Parathyroid adenoma (tissue), 2 donors: ENCODE results near the gene CASTOR2.
"Not testable (repeated sequence)": the region's sequence is repeated elsewhere in the genome, so short reads cannot be mapped to it uniquely, and the experiment has no call there.

Experiments used
- H2AFZ ChIP-seq: fragments of 300-600 bp; sonication (generic); one replicate; pipeline ENCODE4 v1.7.0; 2017; ENCODE audit warnings: antibody characterized with exemption, mild to moderate bottlenecking
- H3K27ac ChIP-seq: fragments of 300-600 bp; sonication (generic); one replicate; pipeline ENCODE4 v1.7.0; 2017
- H3K27me3 ChIP-seq: fragments of 300-600 bp; sonication (generic); one replicate; pipeline ENCODE4 v1.7.0; 2017; ENCODE audit warnings: low read length; ENCODE audit not compliant: control insufficient read depth, insufficient read depth
- H3K36me3 ChIP-seq: fragments of 300-600 bp; sonication (generic); one replicate; pipeline ENCODE4 v1.7.0; 2017; ENCODE audit warnings: low read length; ENCODE audit not compliant: control insufficient read depth, insufficient read depth
- H3K4me1 ChIP-seq: fragments of 300-600 bp; sonication (generic); one replicate; pipeline ENCODE4 v1.7.0; 2017; ENCODE audit warnings: control low read depth
- H3K4me2 ChIP-seq: fragments of 300-600 bp; sonication (generic); one replicate; pipeline ENCODE4 v1.7.0; 2017; ENCODE audit warnings: low read length
- H3K4me3 ChIP-seq: fragments of 300-600 bp; sonication (generic); one replicate; pipeline ENCODE4 v1.7.0; 2017; ENCODE audit warnings: low read depth, low read length
- H3K79me2 ChIP-seq: fragments of 300-600 bp; sonication (generic); one replicate; pipeline ENCODE4 v1.7.0; 2017; ENCODE audit warnings: control low read depth
- H3K9ac ChIP-seq: fragments of 300-600 bp; sonication (generic); one replicate; pipeline ENCODE4 v1.7.0; 2017; ENCODE audit warnings: mild to moderate bottlenecking
- H3K9me3 ChIP-seq: fragments of 300-600 bp; sonication (generic); one replicate; pipeline ENCODE4 v1.7.0; 2017; ENCODE audit warnings: low read length; ENCODE audit not compliant: control insufficient read depth
- donor health status: primary hyperparathyroidism.

Gene CASTOR2

DNA sequence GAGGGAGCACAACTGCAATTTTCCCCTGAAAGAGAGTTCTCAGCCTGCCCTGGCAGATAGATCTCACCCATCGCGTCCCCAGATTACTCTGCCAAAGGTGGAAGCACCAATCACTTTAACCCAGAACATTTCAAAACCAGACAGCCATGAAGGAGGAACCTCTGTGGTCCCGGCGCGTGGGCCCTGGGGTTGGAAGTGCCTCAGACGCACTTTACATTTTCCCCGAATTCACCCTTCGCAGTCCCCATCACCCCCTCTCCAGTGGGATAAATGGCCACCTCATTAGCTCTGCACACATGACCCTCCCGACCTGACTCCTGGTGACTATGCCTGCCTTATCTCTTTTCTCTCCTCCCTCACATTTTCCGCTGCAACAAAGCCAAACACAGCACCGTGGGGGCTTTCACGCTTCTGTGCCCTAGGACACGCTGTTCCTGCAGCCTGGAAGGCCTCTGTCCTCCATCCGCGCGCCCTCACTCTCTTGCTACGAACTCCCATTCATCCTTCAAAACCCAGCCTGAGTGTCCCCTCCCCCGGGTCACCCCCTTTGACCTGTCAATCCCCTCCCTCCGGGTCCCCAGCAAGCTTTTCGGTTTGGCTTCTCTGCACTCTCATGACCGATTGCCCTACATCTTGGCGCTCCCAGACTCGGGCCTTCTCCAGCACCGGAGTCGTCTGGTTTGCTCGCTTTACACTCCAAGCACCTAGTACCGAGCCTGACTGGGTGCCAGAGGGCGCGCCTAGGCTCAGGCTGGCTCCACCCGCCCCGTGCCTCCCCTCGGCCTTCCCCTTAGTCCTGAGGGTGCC is 598 bp upstream of the CASTOR2 start:
- not testable (repeated sequence) for H3K27me3 ChIP-seq, H3K79me2 ChIP-seq, H3K27ac ChIP-seq, H3K9ac ChIP-seq, H3K9me3 ChIP-seq, H3K36me3 ChIP-seq, H3K4me2 ChIP-seq, H3K4me3 ChIP-seq, H3K4me1 ChIP-seq
- peak overlapping the region; percentile 53 for H2AFZ ChIP-seq

- not testable (repeated sequence) for H3K27me3 ChIP-seq, H3K27ac ChIP-seq, H3K4me1 ChIP-seq, H2AFZ ChIP-seq, H3K79me2 ChIP-seq, H3K4me3 ChIP-seq, H3K9me3 ChIP-seq, H3K9ac ChIP-seq, H3K4me2 ChIP-seq, H3K36me3 ChIP-seq
These were observed 1.8 kb downstream of the CASTOR2 start for GRCh38 chr7:74966208-74966854.

DNA sequence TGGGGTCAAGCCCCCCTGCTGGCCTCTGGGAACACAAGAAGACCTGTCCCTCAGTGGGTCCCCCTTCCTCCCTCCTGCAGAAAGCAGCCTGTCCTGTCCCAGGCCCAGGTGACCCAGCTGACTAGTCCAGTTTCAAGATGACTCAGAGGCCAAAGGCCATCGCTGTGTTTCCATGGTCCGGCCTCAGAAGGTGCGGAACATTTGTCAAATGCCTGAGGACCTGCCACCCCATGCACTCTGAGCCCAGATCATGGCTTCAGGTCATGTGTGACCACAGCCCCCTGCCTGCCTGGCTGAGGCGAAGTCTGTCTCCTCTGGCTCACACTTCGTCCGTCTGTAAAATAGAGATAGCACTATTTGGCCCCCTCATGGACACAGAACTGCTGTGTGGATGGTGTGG is 2.4 kb downstream of the CASTOR2 start:
- H3K9ac ChIP-seq, H3K27ac ChIP-seq, H3K4me2 ChIP-seq, H3K4me3 ChIP-seq, H3K4me1 ChIP-seq, H3K27me3 ChIP-seq, H2AFZ ChIP-seq, H3K9me3 ChIP-seq, H3K79me2 ChIP-seq, H3K36me3 ChIP-seq: not testable (repeated sequence)

GRCh38 chr7:74971431-74971830 is 6.9 kb downstream of the CASTOR2 start:
- not testable (repeated sequence) for H2AFZ ChIP-seq, H3K79me2 ChIP-seq, H3K9ac ChIP-seq, H3K27ac ChIP-seq, H3K36me3 ChIP-seq, H3K4me1 ChIP-seq, H3K27me3 ChIP-seq, H3K4me3 ChIP-seq, H3K9me3 ChIP-seq, H3K4me2 ChIP-seq

DNA sequence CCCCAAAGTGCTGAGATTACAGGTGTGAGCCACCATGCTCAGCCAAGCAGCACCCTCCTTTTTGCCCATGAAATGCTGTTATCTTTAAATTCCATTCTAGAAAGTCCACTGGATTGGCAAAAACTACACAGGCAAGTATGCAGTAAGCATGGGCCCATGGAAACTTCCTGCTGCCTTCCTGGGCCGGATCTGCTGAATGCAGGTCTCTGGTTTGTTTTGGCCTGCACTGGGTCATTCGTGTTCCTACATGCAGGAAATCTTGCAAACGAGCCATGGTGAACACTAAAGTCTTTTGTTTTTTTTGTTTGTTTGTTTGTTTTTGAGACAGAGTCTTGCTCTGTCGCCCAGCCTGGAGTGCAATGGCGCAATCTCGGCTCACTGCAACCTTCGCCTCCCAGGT is 7.9 kb downstream of the CASTOR2 start:
- H3K4me3 ChIP-seq, H3K4me2 ChIP-seq, H3K27ac ChIP-seq, H3K27me3 ChIP-seq, H3K36me3 ChIP-seq, H3K4me1 ChIP-seq, H3K9ac ChIP-seq, H3K79me2 ChIP-seq, H2AFZ ChIP-seq, H3K9me3 ChIP-seq: not testable (repeated sequence)

DNA sequence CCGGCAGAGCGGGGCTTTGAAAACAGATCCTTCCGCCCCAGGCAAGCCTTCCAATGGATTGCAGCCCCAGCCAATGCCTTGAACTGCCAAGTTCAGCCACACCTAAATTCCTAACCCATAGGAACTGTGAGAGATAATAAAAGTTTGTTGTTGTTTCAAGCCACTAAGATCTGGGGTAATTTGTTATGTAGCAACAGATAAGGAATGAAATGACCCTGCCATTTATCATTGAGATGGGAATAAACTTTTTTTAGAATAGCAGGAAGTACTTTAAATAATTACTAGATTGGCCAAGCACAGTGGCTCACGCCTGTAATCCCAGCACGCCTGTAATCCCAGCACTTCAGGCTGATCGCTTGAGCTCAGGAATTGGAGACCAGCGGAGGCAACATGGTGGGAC is 11.5 kb downstream of the CASTOR2 start:
- H3K27ac ChIP-seq, H3K9me3 ChIP-seq, H3K4me2 ChIP-seq, H3K4me1 ChIP-seq, H3K9ac ChIP-seq, H3K79me2 ChIP-seq, H3K36me3 ChIP-seq, H3K4me3 ChIP-seq, H2AFZ ChIP-seq, H3K27me3 ChIP-seq: not testable (repeated sequence)

DNA sequence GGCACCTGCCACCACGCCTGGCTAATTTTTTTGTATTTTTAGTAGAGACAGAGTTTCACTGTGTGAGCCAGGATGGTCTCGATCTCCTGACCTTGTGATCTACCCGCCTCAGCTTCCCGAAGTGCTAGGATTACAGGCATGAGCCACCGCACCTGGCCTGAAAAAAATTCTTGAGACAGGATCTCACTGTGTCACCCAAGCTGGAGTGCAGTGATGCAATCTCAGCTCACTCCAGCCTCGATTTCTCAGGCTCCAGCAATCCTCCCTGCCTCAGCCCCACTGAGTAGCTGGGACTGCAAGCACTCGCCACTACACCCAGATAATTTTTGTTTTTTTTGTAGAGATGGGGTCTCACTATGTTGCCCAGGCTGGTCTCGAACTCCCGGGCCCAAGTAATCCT is 13.0 kb downstream of the CASTOR2 start:
- H3K27ac ChIP-seq, H3K9ac ChIP-seq, H3K36me3 ChIP-seq, H3K4me2 ChIP-seq, H3K4me1 ChIP-seq, H3K27me3 ChIP-seq, H3K9me3 ChIP-seq, H3K79me2 ChIP-seq, H2AFZ ChIP-seq, H3K4me3 ChIP-seq: not testable (repeated sequence)

GRCh38 chr7:74988436-74988835 is 23.9 kb downstream of the CASTOR2 start:
- H3K27me3 ChIP-seq, H3K4me1 ChIP-seq, H3K9me3 ChIP-seq, H3K4me3 ChIP-seq, H3K36me3 ChIP-seq, H3K4me2 ChIP-seq, H3K9ac ChIP-seq, H3K27ac ChIP-seq, H2AFZ ChIP-seq: not testable (repeated sequence)
- H3K79me2 ChIP-seq = peaks cover 24% of the 10 kb centered on the region
